Superior temporal gyrus (tissue), 1 donor: ENCODE data around the gene CDC14A.

Experiments used
- DNase-seq: peaks from one replicate; pipeline ENCODE4 v3.0.0-alpha.2; 2016; ENCODE audit errors: extremely low spot score

The CDC14A gene

GRCh38 chr1:100536031-100536430 is 183.7 kb downstream of the CDC14A start:
- DNase-seq: no peak

- no peak for DNase-seq
Measured at GRCh38 chr1:100538913-100539835, 186.9 kb downstream of the CDC14A start.

DNA sequence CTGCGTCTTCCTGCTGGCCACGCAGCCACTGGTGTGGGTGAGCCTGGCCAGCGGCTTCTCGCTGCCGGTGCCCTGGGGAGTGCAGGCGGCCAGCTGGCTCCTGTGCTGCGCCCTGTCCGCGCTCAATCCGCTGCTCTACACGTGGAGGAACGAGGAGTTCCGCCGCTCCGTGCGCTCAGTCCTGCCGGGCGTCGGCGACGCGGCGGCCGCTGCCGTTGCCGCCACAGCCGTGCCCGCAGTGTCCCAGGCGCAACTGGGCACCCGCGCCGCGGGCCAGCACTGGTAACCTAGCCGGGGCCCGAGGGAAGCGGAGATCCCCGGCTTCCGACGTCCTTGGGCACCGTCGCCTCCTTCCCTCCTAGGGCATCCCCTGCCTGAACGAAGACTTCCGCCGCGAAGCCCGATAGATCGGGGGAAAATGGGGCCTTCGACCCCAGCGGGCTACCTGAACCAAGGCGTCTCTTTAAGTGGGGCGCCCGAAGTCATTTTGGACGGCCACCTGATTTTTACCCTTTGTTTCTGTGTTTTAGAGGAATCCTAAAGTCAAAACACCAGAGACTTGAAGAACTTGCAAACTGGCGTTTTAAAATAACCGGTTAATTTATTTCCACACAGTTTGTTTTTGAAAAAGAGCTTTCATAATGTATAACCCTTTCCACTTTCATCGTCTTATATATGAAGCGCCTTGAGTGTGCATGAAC is 187.7 kb downstream of the CDC14A start:
- DNase-seq: no peak

- no peak for DNase-seq
Measured at GRCh38 chr1:100542285-100542684, 190.0 kb downstream of the CDC14A start.

DNA sequence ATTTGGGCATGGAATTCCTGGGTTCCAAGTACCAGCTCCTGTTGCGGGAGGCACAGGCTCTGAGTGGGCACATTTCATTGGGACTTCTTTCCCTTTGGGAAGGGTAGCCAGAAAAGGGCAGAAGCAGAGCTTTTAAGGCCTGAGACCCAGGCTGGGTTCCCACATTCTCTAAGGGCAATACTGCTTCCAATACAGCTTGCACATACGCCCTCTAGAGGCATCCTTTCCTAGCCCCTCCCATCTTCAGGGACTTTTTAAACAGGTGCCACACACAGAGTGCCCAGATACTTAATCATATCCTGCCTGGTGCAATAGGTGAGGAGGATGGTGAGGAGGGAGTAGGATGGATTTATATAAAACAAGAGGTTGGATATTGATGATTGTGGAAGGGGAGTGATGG is 191.3 kb downstream of the CDC14A start:
- no peak for DNase-seq

GRCh38 chr1:100544791-100545190 is 192.5 kb downstream of the CDC14A start:
- no peak for DNase-seq

DNA sequence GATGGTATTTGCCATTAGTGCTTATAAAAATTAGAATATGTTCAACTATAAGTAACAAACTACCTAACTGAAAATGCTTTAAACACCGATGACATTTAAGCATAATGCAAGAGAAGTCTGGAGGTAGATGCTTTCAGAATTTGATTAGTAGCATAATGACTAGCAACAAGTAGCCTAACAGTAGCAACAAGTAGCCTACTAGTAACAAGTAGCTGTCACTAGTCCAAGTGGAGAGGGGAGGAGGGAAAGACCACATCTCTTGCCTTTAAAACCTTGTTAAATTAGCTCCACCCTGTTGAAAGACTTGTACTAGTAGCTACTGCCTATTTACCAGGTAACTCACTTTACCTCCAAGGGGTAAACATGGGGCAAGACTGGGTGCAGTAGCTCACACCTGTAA is 193.5 kb downstream of the CDC14A start:
- no peak for DNase-seq

DNA sequence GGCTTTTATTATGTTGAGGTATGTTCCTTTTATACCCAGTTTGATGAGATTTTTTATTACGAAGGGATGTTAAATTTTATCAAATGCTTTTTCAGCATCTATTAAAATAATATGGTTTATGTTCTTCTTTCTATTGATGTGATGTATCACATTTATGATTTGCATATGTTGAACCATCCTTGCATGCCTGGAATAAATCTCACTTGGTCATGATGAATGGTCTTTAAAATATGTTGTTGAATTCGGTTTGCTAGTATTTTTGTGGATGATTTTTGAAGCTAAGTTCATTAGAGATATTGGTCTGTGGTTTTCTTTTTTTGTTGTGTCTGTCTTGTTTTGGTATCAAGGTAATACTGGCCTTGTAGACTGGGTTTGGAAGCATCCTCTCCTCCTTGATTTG is 199.7 kb downstream of the CDC14A start:
- DNase-seq: no peak

GRCh38 chr1:100552922-100553321 is 200.6 kb downstream of the CDC14A start:
- DNase-seq: no peak

- no peak for DNase-seq
Measured at GRCh38 chr1:100556181-100556580, 203.9 kb downstream of the CDC14A start.

DNA sequence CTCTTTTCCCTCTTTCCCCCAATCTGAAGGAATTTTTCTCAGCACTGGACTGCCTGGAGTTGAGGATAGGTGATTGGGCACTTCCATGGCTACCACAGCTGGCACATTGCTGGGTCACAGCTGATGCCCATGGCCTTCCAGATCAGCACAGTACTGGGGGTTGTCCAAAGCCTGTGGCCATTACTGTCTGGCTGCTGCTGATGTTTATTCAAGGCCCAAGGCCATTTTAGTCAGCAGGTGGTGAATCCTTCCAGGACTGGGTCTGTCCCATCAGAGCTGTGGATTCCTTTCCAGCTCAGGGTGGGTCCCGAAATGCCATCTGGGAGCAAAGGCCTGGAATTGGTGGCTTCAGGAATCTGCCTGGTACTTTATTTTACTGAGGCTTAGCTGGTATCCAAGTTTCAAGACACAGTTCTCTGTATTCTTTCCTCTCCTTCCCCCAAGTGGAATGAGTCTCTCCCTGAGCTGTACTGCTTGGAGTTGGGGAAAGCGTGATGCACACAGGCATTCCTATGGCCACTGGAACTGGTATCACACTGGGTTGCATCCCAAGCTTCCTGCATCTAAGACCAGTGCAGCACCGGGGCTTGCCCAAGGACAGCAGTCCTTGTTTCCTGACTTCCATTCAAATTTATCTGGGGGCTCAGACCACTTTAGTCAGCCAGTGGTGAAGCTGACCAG is 204.8 kb downstream of the CDC14A start:
- DNase-seq: no peak

DNA sequence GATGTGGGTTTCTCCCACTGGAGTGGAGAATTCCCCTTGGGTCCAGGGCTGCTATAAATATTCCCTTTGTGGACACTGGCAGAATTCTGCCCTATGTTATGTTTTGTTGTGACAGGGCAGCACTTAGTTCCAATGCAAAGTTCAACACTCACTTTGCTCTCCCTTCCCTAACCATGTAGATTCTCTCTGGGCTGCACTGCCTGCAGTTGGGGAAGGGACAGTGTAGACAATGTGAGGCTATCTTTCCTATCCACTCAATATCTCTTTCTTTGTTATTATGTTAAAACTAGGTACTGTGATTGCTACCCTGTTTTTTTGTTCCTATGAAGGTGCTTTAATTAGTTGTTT is 205.3 kb downstream of the CDC14A start:
- no peak for DNase-seq

- no peak for DNase-seq
Measured at GRCh38 chr1:100565533-100565932, 213.2 kb downstream of the CDC14A start.

DNA sequence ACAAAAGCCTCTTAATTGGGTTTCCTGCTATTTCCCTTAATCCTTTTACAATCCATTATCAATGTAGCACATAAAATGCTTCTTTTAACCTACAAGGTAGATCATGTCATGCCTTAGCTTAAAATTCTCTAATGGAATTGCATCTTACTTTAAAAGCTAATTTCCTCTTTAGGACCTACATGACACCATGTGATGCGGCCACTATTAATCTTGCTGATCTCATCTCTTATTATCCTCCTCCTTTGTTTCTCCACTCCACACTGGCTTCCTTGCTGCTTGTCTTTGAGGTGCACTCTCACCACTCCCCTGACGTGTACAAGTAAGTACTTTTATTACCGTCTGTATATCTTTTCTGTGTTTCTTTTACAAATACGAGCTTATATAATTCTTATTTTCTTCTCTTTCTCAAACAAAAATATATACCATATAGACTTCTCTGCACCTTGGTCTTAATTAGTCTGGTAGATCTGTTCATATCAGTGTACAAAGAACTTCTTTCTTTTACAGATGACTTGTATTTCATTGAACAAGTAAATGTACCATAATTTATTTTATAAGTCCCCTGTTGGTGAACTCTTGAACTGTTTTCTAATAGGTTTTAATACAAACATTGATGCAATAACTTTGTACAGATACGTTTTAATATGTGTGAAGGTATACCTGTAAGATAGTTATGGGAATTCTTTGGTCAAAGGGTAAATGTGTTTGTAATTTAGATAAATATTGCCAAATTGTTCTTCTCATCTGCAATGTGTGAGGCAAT is 213.8 kb downstream of the CDC14A start:
- DNase-seq: no peak

GRCh38 chr1:100567062-100567461 is 214.8 kb downstream of the CDC14A start:
- DNase-seq: no peak
